ENCODE data around the gene GPR84. TPM values are rescaled to one million over a fixed set of nuclear protein-coding genes. Genes with fewer than 3 reads are reported as not detected.

Gene GPR84
- total and polyA plus RNA-seq, 10 of the 15 experiments (the other 5 are each of a cell fraction or from before 2014, with no cell fraction given), result 0.37 to 4.7 (median 2.6) TPM

DNA sequence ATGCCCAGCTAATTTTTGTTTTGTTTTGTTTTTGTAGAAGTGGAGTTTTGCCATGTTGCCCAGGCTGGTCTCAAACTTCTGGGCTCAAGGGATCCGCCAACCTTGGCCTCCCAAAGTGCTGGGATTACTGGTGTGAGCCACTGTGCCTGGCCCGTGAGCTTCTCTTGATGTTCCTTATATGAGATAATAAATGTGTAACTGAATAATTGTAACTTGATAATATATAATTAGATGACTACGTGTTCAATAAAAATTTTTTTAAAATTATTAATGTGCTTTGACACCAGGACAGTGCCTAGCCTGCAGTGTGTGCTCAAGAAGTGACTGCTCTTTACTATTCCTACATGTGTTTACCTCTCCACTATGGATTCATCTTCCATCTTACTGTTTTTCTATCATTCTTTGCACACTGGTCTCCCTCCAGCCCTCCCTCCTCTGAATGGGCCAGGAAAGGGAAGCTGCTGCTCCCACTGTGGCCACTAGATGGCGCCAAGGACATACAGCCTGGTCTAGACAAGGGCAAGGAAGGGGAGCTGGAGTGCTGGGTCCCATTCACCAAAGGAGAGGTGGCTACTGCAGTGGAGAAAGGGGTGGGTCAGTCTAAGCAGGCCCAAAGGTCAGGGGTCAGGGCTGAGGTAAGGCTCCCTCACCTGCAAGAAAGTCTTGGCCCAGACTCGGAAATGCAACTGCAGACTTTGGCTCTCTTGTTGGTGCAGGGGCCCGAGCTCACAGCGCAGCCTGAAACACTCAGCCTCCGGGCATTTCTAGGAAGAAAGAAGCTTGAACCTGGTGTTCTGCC, 34.9 kb upstream of the GPR84 start:
- no peak overlapping the region for H2AFZ ChIP-seq (ENCODE audit: control insufficient read depth, low read depth, low read length)
- in situ Hi-C loops (cut with MboI) (no loop called here), intact Hi-C loops (cut with micrococcal nuclease; ENCODE audit: unreplicated experiment) (loop anchor here (1.0 kb wide), 1 partner anchor 40 kb away; no protein-coding TSS in a partner anchor)
- DNase-seq (ENCODE audit: low read depth, low spot score) (no peak), ATAC-seq (peak; percentile 98), FAIRE-seq (peak; percentile 86)
- no peak overlapping the region for H3K9ac ChIP-seq (ENCODE audit: control insufficient read depth, insufficient read depth, low read length)
- BruUV-seq (replicated peaks), result no TSS peak
- H3K4me1 ChIP-seq (ENCODE audit: control insufficient read depth, insufficient read depth, low read length), result no peaks in the 10 kb centered on the region
- CTCF ChIA-PET, result interaction anchor here (0.7 to 12.3 kb wide), 53 partner anchors 8 to 1316 kb away, joined by 3 to 1071 read pairs (median 4); partner anchors contain the start of genes BLOC1S1, COPZ1, ITGA5 and NCKAP1L
- SMC1A ChIA-PET (ENCODE audit: uncharacterized antibody, unreplicated experiment), result interaction anchor here (0.6 to 12.3 kb wide), 29 partner anchors 9 to 1553 kb away, joined by 3 to 469 read pairs (median 5); partner anchors contain the start of genes CBX5, ITGA5 and NCKAP1L
- no peaks in the 10 kb centered on the region for H3K9me3 ChIP-seq (replicated peaks; ENCODE audit: control insufficient read depth, insufficient read depth, low read length)
- POLR2A ChIA-PET, result interaction anchor here (0.5 to 4.7 kb wide), 6 partner anchors 11 to 45 kb away, joined by 3 to 43 read pairs (median 4); no protein-coding TSS in a partner anchor
- no peaks in the 10 kb centered on the region for H3K79me2 ChIP-seq (ENCODE audit: control insufficient read depth, insufficient read depth, low read length)
- RAD21 ChIA-PET (ENCODE audit: unreplicated experiment), result interaction anchor here (0.7 to 9.3 kb wide), 31 partner anchors 12 to 181 kb away, joined by 3 to 296 read pairs (median 5); partner anchors contain the start of genes ITGA5, NCKAP1L and ZNF385A
- WGBS (ENCODE audit: insufficient coverage, insufficient replicate concordance, low lambda C conversion rate, missing lambda C conversion rate), result 58% methylated on average over 8 of the region's 8 CpGs
- no peaks in the 10 kb centered on the region for H3K36me3 ChIP-seq (ENCODE audit: control insufficient read depth in 2 of 2, insufficient read depth in 2 of 2, low read length in 1 of 2)
- no peak overlapping the region for H3K4me2 ChIP-seq (ENCODE audit: control insufficient read depth, insufficient read depth)
- H3K4me3 ChIP-seq, result no peak overlapping the region
- H4K20me1 ChIP-seq (ENCODE audit: control insufficient read depth, insufficient read depth), result no peaks in the 10 kb centered on the region
- no peak overlapping the region for H3K27ac ChIP-seq (ENCODE audit: control insufficient read depth, insufficient read depth)
- no peaks in the 10 kb centered on the region; a peak in 1 of 4 replicates for H3K27me3 ChIP-seq (replicated peaks in 1 of 2; ENCODE audit: control insufficient read depth in 2 of 2, insufficient read depth in 2 of 2, low read length in 1 of 2)
- TF ChIP-seq CBFB (IDR thresholded peaks at IDR 0.05; ENCODE audit: low read depth) (no peak), YY1 (IDR thresholded peaks at IDR 0.05; ENCODE audit: low read depth, low read length) (peak; percentile 67; the same call in 1 of the 2 replicates), FOS (IDR thresholded peaks at IDR 0.05; ENCODE audit: borderline replicate concordance, extremely low read depth, insufficient read length) (no peak), TCF12 (IDR thresholded peaks at IDR 0.05; ENCODE audit: low read depth, low read length) (no peak), ESRRA (IDR thresholded peaks at IDR 0.05; ENCODE audit: low read length) (peak; percentile 55; the same call in 1 of the 2 replicates), HDGF (IDR thresholded peaks at IDR 0.05) (peak; percentile 60), STAT1 (conservative IDR thresholded peaks at IDR 0.05) (no peak), RFX5 (IDR thresholded peaks at IDR 0.05; ENCODE audit: low read depth, low read length) (no peak), EGR1 (IDR thresholded peaks at IDR 0.05; ENCODE audit: borderline replicate concordance in 1 of 2, low read depth in 2 of 2, low read length in 2 of 2) (no peak)
- TF ChIP-seq, protein P1, sequence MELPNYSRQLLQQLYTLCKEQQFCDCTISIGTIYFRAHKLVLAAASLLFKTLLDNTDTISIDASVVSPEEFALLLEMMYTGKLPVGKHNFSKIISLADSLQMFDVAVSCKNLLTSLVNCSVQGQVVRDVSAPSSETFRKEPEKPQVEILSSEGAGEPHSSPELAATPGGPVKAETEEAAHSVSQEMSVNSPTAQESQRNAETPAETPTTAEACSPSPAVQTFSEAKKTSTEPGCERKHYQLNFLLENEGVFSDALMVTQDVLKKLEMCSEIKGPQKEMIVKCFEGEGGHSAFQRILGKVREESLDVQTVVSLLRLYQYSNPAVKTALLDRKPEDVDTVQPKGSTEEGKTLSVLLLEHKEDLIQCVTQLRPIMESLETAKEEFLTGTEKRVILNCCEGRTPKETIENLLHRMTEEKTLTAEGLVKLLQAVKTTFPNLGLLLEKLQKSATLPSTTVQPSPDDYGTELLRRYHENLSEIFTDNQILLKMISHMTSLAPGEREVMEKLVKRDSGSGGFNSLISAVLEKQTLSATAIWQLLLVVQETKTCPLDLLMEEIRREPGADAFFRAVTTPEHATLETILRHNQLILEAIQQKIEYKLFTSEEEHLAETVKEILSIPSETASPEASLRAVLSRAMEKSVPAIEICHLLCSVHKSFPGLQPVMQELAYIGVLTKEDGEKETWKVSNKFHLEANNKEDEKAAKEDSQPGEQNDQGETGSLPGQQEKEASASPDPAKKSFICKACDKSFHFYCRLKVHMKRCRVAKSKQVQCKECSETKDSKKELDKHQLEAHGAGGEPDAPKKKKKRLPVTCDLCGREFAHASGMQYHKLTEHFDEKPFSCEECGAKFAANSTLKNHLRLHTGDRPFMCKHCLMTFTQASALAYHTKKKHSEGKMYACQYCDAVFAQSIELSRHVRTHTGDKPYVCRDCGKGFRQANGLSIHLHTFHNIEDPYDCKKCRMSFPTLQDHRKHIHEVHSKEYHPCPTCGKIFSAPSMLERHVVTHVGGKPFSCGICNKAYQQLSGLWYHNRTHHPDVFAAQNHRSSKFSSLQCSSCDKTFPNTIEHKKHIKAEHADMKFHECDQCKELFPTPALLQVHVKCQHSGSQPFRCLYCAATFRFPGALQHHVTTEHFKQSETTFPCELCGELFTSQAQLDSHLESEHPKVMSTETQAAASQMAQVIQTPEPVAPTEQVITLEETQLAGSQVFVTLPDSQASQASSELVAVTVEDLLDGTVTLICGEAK (IDR thresholded peaks at IDR 0.05; ENCODE audit: borderline replicate concordance), result no peak
- TF ChIP-seq, protein P2, sequence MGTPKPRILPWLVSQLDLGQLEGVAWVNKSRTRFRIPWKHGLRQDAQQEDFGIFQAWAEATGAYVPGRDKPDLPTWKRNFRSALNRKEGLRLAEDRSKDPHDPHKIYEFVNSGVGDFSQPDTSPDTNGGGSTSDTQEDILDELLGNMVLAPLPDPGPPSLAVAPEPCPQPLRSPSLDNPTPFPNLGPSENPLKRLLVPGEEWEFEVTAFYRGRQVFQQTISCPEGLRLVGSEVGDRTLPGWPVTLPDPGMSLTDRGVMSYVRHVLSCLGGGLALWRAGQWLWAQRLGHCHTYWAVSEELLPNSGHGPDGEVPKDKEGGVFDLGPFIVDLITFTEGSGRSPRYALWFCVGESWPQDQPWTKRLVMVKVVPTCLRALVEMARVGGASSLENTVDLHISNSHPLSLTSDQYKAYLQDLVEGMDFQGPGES (IDR thresholded peaks at IDR 0.05), result peak; percentile 16; the same call in 1 of the 2 replicates
- TF ChIP-seq, protein P3, sequence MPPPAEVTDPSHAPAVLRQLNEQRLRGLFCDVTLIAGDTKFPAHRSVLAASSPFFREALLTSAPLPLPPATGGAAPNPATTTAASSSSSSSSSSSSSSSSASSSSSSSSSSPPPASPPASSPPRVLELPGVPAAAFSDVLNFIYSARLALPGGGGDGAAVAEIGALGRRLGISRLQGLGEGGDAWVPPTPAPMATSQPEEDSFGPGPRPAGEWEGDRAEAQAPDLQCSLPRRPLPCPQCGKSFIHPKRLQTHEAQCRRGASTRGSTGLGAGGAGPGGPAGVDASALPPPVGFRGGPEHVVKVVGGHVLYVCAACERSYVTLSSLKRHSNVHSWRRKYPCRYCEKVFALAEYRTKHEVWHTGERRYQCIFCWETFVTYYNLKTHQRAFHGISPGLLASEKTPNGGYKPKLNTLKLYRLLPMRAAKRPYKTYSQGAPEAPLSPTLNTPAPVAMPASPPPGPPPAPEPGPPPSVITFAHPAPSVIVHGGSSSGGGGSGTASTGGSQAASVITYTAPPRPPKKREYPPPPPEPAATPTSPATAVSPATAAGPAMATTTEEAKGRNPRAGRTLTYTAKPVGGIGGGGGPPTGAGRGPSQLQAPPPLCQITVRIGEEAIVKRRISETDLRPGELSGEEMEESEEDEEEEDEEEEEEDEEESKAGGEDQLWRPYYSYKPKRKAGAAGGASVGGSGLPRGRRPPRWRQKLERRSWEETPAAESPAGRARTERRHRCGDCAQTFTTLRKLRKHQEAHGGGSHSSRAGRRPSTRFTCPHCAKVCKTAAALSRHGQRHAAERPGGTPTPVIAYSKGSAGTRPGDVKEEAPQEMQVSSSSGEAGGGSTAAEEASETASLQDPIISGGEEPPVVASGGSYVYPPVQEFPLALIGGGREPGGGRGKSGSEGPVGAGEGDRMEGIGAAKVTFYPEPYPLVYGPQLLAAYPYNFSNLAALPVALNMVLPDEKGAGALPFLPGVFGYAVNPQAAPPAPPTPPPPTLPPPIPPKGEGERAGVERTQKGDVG (CRISPR knock-in tag; IDR thresholded peaks at IDR 0.05), result no peak

Data from GM12878 (cell line).